ENCODE results near the gene CASQ1.
A peak's percentile ranks its signal among the peaks of the same experiment; 100 is the strongest.

CASQ1 gene

GRCh38 chr1:160193832-160194736, 3.7 kb downstream of the CASQ1 start (continued):
- TF ChIP-seq ZSCAN4 (tag by site-specific recombination; IDR thresholded peaks at IDR 0.05), result peak; percentile 69; the same call in 1 of the 2 replicates
- 0 out of 2 replicates have a peak, but pooled peaks have one; percentile 41 for TF ChIP-seq ZNF792 (tag by site-specific recombination; IDR thresholded peaks at IDR 0.05)
- no peak for TF ChIP-seq ZEB2 (tag by site-specific recombination; IDR thresholded peaks at IDR 0.05)
- TF ChIP-seq ZNF621 (tag by site-specific recombination; IDR thresholded peaks at IDR 0.05), result peak; percentile 49; the same call in 1 of the 2 replicates
- TF ChIP-seq, protein P1, sequence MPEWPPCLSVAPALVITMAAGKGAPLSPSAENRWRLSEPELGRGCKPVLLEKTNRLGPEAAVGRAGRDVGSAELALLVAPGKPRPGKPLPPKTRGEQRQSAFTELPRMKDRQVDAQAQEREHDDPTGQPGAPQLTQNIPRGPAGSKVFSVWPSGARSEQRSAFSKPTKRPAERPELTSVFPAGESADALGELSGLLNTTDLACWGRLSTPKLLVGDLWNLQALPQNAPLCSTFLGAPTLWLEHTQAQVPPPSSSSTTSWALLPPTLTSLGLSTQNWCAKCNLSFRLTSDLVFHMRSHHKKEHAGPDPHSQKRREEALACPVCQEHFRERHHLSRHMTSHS (tag by site-specific recombination; IDR thresholded peaks at IDR 0.05), result no peak
- TF ChIP-seq SCRT1 (tag by site-specific recombination; IDR thresholded peaks at IDR 0.05; ENCODE audit: borderline replicate concordance), result no peak
- TF ChIP-seq, protein P2, sequence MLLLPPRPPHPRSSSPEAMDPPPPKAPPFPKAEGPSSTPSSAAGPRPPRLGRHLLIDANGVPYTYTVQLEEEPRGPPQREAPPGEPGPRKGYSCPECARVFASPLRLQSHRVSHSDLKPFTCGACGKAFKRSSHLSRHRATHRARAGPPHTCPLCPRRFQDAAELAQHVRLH (tag by site-specific recombination; IDR thresholded peaks at IDR 0.05), result no peak
- TF ChIP-seq ZNF146 (tag by site-specific recombination; IDR thresholded peaks at IDR 0.05), result peak; percentile 31
- TF ChIP-seq ZNF707 (tag by site-specific recombination; IDR thresholded peaks at IDR 0.05), result peak; percentile 56; the same call in 1 of the 2 replicates
- no peak for TF ChIP-seq ZNF747 (tag by site-specific recombination; IDR thresholded peaks at IDR 0.05)
- no peak for TF ChIP-seq KLF10 (tag by site-specific recombination; IDR thresholded peaks at IDR 0.05)
- no peak for TF ChIP-seq ZNF658 (tag by site-specific recombination; IDR thresholded peaks at IDR 0.05)
- no peak for TF ChIP-seq ZNF211 (tag by site-specific recombination; IDR thresholded peaks at IDR 0.05; ENCODE audit: low read depth)
- TF ChIP-seq, protein P3, sequence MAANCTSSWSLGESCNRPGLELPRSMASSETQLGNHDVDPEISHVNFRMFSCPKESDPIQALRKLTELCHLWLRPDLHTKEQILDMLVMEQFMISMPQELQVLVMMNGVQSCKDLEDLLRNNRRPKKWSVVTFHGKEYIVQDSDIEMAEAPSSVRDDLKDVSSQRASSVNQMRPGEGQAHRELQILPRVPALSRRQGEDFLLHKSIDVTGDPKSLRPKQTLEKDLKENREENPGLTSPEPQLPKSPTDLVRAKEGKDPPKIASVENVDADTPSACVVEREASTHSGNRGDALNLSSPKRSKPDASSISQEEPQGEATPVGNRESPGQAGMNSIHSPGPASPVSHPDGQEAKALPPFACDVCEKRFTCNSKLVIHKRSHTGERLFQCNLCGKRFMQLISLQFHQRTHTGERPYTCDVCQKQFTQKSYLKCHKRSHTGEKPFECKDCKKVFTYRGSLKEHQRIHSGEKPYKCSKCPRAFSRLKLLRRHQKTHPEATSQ (tag by site-specific recombination; IDR thresholded peaks at IDR 0.05), result no peak
- TF ChIP-seq ZNF391 (tag by site-specific recombination; IDR thresholded peaks at IDR 0.05; ENCODE audit: borderline replicate concordance, low read depth), result no peak
- TF ChIP-seq PRDM2 (tag by site-specific recombination; IDR thresholded peaks at IDR 0.05; ENCODE audit: borderline replicate concordance), result no peak
- peak; percentile 43; the same call in 1 of the 2 replicates for TF ChIP-seq ZNF776 (tag by site-specific recombination; IDR thresholded peaks at IDR 0.05; ENCODE audit: borderline replicate concordance)
- TF ChIP-seq ZNF610 (tag by site-specific recombination; IDR thresholded peaks at IDR 0.05; ENCODE audit: borderline replicate concordance), result no peak
- TF ChIP-seq ZNF530 (tag by site-specific recombination; IDR thresholded peaks at IDR 0.05; ENCODE audit: low read depth), result no peak
- TF ChIP-seq ZNF433 (tag by site-specific recombination; IDR thresholded peaks at IDR 0.05; ENCODE audit: low read depth), result no peak
- no peak for TF ChIP-seq BCL11A (tag by site-specific recombination; IDR thresholded peaks at IDR 0.05; ENCODE audit: low read depth)
- TF ChIP-seq ZNF202 (tag by site-specific recombination; IDR thresholded peaks at IDR 0.05; ENCODE audit: borderline replicate concordance), result 0 out of 2 replicates have a peak, but pooled peaks have one; percentile 7
- peak; percentile 28; the same call in 1 of the 2 replicates for TF ChIP-seq ZBTB48 (tag by site-specific recombination; IDR thresholded peaks at IDR 0.05)
- no peak for TF ChIP-seq KLF7 (tag by site-specific recombination; IDR thresholded peaks at IDR 0.05; ENCODE audit: borderline replicate concordance)
- peak; percentile 8; the same call in 1 of the 2 replicates for TF ChIP-seq ZNF473 (tag by site-specific recombination; IDR thresholded peaks at IDR 0.05)
- TF ChIP-seq ZNF148 (tag by site-specific recombination; IDR thresholded peaks at IDR 0.05; ENCODE audit: borderline replicate concordance), result 0 out of 2 replicates have a peak, but pooled peaks have one; percentile 40

Measured in HEK293 (cell line).